ENCODE results near the gene MELK. TPM values are rescaled to one million over a fixed set of nuclear protein-coding genes. Genes with fewer than 3 reads are reported as not detected.

The MELK gene
- total and polyA plus RNA-seq, 8 donors, result 4.9 to 32.1 (median 16.2) TPM

GRCh38 chr9:36642817-36643216 lies 70.1 kb downstream of the MELK start:
- DNase-seq (no peak), ATAC-seq (no peak)
- Histone ChIP-seq H3K27ac (no peak overlapping the region), H3K4me1 (no peaks in the 10 kb centered on the region), H3K4me3 (no peak overlapping the region), H3K27me3 (no peaks in the 10 kb centered on the region), H3K9me3 (no peaks in the 10 kb centered on the region), H3K36me3 (no peaks in the 10 kb centered on the region)
- intact Hi-C loops (cut with DNase I), result no loop called here
- no peak for TF ChIP-seq CTCF (IDR thresholded peaks at IDR 0.05)

- intact Hi-C loops (cut with DNase I), result no loop called here
- ATAC-seq (no peak), DNase-seq (no peak)
- H3K36me3 ChIP-seq, result peaks cover 0 to 6% of the 10 kb centered on the region in 2 donors
- H3K4me1 ChIP-seq, result no peaks in the 10 kb centered on the region
- TF ChIP-seq CTCF (IDR thresholded peaks at IDR 0.05), result no peak
- H3K9me3 ChIP-seq, result no peaks in the 10 kb centered on the region
- H3K27ac ChIP-seq, result no peak overlapping the region
- H3K4me3 ChIP-seq, result no peak overlapping the region
- H3K27me3 ChIP-seq, result no peaks in the 10 kb centered on the region
Measured at GRCh38 chr9:36656842-36657241, 84.1 kb downstream of the MELK start.

- H3K4me3 ChIP-seq, result no peak overlapping the region
- DNase-seq (no peak), ATAC-seq (no peak)
- no peaks in the 10 kb centered on the region for H3K4me1 ChIP-seq
- TF ChIP-seq CTCF (IDR thresholded peaks at IDR 0.05), result no peak
- no peaks in the 10 kb centered on the region for H3K27me3 ChIP-seq
- intact Hi-C loops (cut with DNase I), result no loop called here
- H3K36me3 ChIP-seq, result no peaks in the 10 kb centered on the region
- H3K27ac ChIP-seq, result no peak overlapping the region
- no peaks in the 10 kb centered on the region for H3K9me3 ChIP-seq
Measured at GRCh38 chr9:36659500-36659899, 86.8 kb downstream of the MELK start.

GRCh38 chr9:36664806-36665205 lies 92.1 kb downstream of the MELK start:
- Histone ChIP-seq H3K4me3 (no peak overlapping the region), H3K4me1 (no peaks in the 10 kb centered on the region), H3K27ac (no peak overlapping the region), H3K27me3 (no peaks in the 10 kb centered on the region), H3K36me3 (no peaks in the 10 kb centered on the region), H3K9me3 (no peaks in the 10 kb centered on the region)
- no peak for TF ChIP-seq CTCF (IDR thresholded peaks at IDR 0.05)
- DNase-seq, result no peak
- intact Hi-C loops (cut with DNase I), result no loop called here
- ATAC-seq, result no peak

- Histone ChIP-seq H3K36me3 (no peaks in the 10 kb centered on the region), H3K9me3 (no peaks in the 10 kb centered on the region), H3K27me3 (no peaks in the 10 kb centered on the region), H3K4me3 (no peak overlapping the region), H3K27ac (no peak overlapping the region), H3K4me1 (no peaks in the 10 kb centered on the region)
- intact Hi-C loops (cut with DNase I), result no loop called here
- no peak for DNase-seq
- TF ChIP-seq CTCF (IDR thresholded peaks at IDR 0.05), result no peak
- ATAC-seq, result peak; percentile 35
Measured at GRCh38 chr9:36665387-36665786, 92.7 kb downstream of the MELK start.

Data from left lung (tissue), 10 donors.